ENCODE results near the gene CACNA2D4. TPM values are rescaled to one million over a fixed set of nuclear protein-coding genes. Genes with fewer than 3 reads are reported as not detected.
A peak's percentile ranks its signal among the peaks of the same experiment; 100 is the strongest.

Gene CACNA2D4
- total and polyA plus RNA-seq, 4 donors, result 1.5 to 12.6 (median 7.3) TPM

GRCh38 chr12:1936406-1937320 lies 18.2 kb upstream of the CACNA2D4 start:
- Histone ChIP-seq H3K4me3 (no peak overlapping the region), H3K4me1 (ENCODE audit: control insufficient read depth in 5 of 5, insufficient read depth in 5 of 5, low read length in 5 of 5) (peaks cover 0 to 13% (median 3%) of the 10 kb centered on the region in 5 donors), H3K9me3 (ENCODE audit: control insufficient read depth in 4 of 4, insufficient read depth in 3 of 4, low read length in 3 of 4) (no peaks in the 10 kb centered on the region), H3K36me3 (ENCODE audit: control insufficient read depth in 4 of 4, insufficient read depth in 4 of 4, low read length in 4 of 4) (peaks cover 0 to 11% (median 5%) of the 10 kb centered on the region in 4 donors), H3K27ac (ENCODE audit: low read depth in 1 of 2, low read length in 1 of 2) (peak overlapping the region; percentile 70 to 74), H3K27me3 (ENCODE audit: control insufficient read depth in 3 of 3, insufficient read depth in 3 of 3, low read length in 2 of 3) (peaks cover 0 to 4% (median 0%) of the 10 kb centered on the region in 3 donors), H3K9ac (ENCODE audit: insufficient read depth in 1 of 2, low read length in 2 of 2) (no peak overlapping the region)
- peak; percentile 30 to 65 (median 52) for DNase-seq
- TF ChIP-seq CTCF (IDR thresholded peaks at IDR 0.05; ENCODE audit: control extremely low read depth, extremely low read depth), result no peak
- peak; percentile 12 for ATAC-seq (ENCODE audit: insufficient read depth, low FRiP score)
- WGBS, 2 donors, result 56 to 82% methylated on average over 25 of the region's 25 CpGs

DNA sequence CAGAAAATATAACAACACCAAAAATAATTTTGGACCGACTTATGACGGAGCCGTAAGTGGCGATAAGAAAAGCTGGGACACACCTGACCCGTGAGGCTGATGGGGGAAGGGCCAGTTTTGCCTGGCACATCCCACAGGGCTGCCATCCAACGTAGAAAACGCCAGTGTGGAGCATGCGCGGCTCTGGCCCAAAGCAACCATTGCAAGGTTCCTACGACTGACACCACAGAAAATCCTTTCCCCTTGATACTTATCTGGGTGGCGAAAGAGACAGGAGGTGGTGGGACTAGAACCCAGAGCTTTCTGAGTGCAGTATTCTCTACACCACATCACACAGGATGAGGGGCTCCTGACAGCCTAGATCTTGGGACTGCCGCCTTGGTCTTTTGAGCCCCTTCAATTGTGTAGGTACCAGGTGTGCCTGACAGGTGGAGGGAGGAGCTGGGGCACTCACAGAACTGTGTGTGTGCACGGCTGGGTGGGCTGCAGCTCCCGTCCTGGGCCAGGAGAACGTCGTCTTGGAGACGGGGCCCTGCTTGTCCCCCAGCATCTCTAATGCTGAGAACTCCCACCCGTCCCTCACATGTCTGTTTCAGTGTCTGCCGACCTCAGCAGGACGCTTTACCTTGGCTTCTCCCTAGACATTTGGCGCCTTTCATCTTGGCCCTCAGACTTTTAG lies 17.4 kb upstream of the CACNA2D4 start:
- no peak for ATAC-seq (ENCODE audit: insufficient read depth, low FRiP score)
- H3K27ac ChIP-seq (ENCODE audit: low read depth in 1 of 2, low read length in 1 of 2), result peak overlapping the region; percentile 70 to 74
- 73 to 93% methylated on average over 21 of the region's 21 CpGs for WGBS, 2 donors
- peaks cover 0 to 13% (median 3%) of the 10 kb centered on the region in 5 donors for H3K4me1 ChIP-seq (ENCODE audit: control insufficient read depth in 5 of 5, insufficient read depth in 5 of 5, low read length in 5 of 5)
- no peak for DNase-seq
- peaks cover 0 to 4% (median 0%) of the 10 kb centered on the region in 3 donors for H3K27me3 ChIP-seq (ENCODE audit: control insufficient read depth in 3 of 3, insufficient read depth in 3 of 3, low read length in 2 of 3)
- H3K9ac ChIP-seq (ENCODE audit: insufficient read depth in 1 of 2, low read length in 2 of 2), result no peak overlapping the region
- no peak overlapping the region for H3K4me3 ChIP-seq
- H3K9me3 ChIP-seq (ENCODE audit: control insufficient read depth in 4 of 4, insufficient read depth in 3 of 4, low read length in 3 of 4), result no peaks in the 10 kb centered on the region
- peaks cover 0 to 8% (median 3%) of the 10 kb centered on the region in 4 donors for H3K36me3 ChIP-seq (ENCODE audit: control insufficient read depth in 4 of 4, insufficient read depth in 4 of 4, low read length in 4 of 4)
- no peak for TF ChIP-seq CTCF (IDR thresholded peaks at IDR 0.05; ENCODE audit: control extremely low read depth, extremely low read depth)

DNA sequence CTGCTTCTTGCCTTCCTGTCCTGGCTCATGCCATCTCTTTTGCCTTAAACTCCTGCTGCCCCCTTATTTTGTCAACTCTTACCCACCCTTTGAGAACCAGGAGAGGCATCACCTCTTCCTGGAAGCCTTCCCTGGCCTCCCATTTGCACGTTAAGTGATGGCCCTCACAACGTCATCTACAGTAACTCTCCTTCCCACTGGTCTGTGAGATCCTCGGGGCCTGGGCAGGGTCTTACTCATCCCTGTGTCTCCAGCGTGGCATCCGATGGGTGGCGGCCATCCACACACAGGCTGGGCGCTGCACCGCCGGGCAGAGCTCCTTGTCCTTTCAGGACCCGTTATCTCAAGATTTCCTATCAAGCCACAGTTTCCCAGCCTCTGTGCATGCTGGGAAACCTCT lies 16.8 kb upstream of the CACNA2D4 start:
- Histone ChIP-seq H3K9ac (ENCODE audit: insufficient read depth in 1 of 2, low read length in 2 of 2) (no peak overlapping the region), H3K4me1 (ENCODE audit: control insufficient read depth in 5 of 5, insufficient read depth in 5 of 5, low read length in 5 of 5) (peaks cover 0 to 13% (median 3%) of the 10 kb centered on the region in 5 donors), H3K9me3 (ENCODE audit: control insufficient read depth in 4 of 4, insufficient read depth in 3 of 4, low read length in 3 of 4) (no peaks in the 10 kb centered on the region), H3K36me3 (ENCODE audit: control insufficient read depth in 4 of 4, insufficient read depth in 4 of 4, low read length in 4 of 4) (peaks cover 0 to 8% (median 3%) of the 10 kb centered on the region in 4 donors), H3K4me3 (no peak overlapping the region), H3K27ac (ENCODE audit: low read depth in 1 of 2, low read length in 1 of 2) (no peak overlapping the region), H3K27me3 (ENCODE audit: control insufficient read depth in 3 of 3, insufficient read depth in 3 of 3, low read length in 2 of 3) (peaks cover 0 to 4% (median 0%) of the 10 kb centered on the region in 3 donors)
- TF ChIP-seq CTCF (IDR thresholded peaks at IDR 0.05; ENCODE audit: control extremely low read depth, extremely low read depth), result no peak
- ATAC-seq (ENCODE audit: insufficient read depth, low FRiP score) (no peak), DNase-seq (no peak)
- WGBS, 2 donors, result 83 to 93% methylated on average over 10 of the region's 10 CpGs
